GM21576 (cell line): ENCODE data around the gene TNP1.

Experiments
- ATAC-seq: cut with Tn5 transposase; IDR thresholded peaks from one replicate; pipeline ENCODE4 v1.9.1; 2021; ENCODE audit warnings: mild to moderate bottlenecking, moderate library complexity; ENCODE audit not compliant: unreplicated experiment

Gene TNP1

DNA sequence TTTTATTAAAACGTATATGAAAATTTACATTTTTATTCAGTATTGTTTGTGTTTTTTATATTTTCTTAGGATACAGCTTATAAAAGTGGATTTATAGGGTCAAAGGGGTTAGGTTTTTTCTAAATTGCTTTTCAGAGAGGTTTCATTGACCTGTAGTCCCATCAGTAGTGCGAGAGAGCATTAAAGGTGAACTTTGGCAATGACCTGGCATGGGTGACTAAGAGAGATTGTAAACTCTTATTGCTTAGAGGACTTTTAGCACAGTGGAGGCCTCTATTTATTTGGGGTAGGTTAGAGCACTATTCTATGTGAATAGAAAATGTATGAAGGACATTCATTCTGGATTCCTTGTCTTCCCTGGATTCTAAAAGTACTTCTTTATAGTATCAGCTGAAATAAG, 16.0 kb upstream of the TNP1 start:
- no peak for ATAC-seq

DNA sequence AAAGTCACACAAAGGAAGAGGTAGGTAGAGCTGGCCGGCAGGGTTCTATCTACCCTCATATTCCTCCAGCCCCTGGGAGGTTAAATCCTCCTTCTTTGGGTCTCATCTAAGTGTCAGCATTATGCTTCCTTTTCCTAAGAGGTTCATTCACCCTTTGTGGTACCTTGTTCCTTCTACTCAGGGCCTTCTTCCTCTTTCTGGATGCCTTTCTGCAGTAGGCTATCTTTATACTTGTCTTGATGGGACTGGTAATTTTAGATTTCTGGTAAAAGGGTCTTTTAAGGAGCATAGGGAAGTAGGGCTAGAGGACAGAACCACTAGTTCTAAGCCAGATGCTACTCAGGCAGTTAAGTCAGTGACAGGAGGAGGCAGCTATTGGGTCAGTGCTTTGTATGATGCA, 13.7 kb upstream of the TNP1 start:
- no peak for ATAC-seq

DNA sequence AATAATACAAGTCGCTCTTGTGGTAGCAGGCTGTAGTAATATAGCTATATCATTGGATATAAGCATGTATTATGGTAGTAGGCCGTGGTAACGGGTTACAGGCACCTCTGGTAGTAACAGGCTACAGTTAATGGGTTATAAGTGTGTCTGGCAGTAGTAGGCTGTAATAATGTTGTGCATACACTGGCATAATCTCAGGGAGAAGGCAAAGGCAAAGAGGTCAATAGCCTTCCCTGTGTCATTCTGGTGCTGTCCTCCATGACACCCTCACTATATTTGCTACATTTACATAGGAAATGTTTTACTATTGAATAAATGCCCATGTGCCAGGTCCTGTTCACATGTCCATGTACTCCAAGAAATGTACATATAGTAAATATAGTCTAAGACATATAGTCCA, 12.8 kb upstream of the TNP1 start:
- ATAC-seq: no peak

DNA sequence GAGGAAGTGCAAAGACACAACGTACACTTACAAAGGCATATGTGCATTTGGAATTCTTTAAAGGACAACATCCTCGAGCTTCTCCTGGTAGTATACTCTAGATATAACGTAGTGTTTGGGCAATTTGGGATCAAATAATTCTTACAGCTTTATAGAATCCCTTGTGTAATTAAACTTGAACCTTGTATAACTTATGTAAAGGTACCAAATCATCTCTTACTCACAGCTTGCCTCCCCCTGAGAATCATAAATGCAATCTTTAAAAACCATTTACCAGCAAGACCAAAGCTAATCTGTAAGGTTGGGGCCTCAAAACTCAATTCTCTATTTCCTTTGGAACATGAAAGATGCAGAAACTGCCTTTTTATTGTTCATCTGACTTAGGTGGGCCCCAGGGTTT, 12.2 kb upstream of the TNP1 start:
- ATAC-seq: no peak

DNA sequence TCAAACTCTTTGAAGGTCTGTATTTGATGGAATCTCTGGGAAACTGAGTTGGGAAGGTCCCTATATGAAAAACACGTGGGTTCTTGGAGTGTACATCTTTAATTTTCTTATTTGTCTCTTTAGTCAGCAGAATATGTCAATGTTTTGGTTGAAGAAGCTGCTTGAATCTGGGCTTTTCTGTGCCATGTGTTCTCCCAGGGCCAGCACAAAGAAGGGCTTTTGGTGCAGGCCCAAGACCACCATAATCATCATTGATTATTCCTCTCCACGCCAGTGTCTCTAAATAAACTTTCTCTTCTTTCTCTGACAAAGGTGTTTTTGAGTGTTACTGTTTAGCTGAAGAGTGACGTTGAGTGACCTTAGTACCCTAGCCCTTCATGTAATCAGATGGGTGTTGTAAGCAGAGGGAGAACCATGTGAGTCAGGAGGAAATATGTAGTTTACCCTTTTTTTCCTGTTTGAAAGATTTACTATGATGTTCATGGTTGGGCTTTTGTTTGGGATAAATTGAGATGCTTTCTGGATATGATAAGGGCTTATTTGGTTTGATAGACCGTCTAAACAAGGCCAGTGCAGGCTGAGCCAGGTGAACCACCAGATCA, 11.6 kb upstream of the TNP1 start:
- ATAC-seq: no peak

DNA sequence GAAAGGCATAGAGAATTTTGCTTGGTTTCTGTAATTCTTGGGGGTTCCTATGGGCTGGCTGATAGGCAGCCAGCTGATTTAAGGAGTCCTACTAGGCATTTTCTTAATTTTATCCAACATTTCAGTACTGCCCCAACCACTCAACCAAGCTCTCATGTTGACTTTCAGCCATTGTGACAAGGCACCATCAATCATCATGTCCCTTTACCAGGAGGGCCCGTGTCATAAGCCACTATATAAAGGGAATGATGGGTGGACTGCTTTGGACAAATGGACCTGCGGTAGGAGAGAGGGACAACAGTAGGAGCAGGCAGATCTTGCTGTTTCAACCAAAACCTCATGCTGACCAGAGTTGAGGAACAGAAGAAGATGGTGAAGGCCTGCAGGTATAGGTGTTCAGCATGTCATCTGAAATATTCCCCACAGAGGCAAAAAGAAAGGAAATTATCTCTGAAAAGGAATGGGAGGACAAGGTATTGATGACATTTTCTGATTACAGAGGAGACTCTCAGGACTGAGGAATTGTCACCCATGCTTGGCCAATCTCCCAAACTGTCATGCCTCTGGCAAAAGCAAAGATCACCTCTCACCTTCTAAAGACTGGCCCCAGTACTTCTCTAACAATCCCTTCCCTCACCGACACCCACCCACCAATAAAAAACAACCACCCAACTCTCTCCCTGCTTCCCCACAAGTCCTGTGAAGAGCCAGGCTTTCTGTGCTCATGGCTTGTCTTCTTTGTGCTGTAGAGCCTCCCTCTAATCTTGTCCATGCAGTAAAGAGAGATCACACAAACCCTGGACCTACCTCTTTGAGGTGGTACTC, 10.9 kb upstream of the TNP1 start:
- ATAC-seq: no peak

DNA sequence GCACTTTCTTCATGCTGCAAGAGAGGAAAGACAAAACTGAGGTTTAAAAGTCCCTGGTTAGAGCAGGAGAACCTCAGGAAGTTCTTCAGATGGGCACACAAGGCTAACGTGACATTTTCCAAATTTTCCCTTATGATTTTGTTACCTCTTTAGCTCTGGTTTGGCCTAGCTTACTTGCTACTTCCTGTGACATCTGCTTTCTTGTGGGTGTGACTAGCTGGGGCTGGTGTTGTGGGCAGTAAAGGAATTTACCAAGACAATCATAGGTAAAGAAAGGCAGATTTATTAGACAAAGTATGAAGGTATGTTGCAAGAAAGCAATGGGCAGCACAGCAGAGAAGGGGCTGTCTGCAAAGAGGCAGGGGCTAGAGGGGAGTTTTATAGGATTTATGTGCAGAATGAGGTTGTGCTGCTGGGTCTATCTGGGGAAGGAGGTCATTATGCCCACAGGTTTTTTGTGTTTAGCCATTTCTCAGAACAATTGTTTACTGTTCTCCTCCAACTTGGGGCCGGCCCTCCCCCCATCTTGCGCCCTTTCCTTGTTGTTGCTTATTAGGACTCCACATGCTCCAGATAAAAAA, 6.7 kb upstream of the TNP1 start:
- no peak for ATAC-seq

DNA sequence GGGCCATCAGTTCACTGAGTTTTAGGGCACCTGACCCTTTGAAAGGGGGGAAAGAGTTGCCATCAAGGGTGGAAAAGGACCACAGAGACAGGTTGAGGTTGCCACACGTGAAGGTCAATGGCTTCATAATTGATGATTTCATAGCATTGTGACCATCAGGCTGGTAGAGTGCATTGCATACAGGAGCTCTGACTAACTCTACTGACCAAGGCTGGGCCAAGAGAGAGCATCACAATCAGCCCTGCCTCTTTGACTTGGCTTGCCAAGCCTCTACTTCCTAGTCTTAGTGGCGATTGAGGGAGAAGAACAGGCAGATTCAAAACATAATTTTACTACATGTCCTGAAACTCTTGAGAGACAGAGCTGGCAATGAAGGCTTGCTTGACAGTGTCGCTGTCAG, 5.8 kb upstream of the TNP1 start:
- no peak for ATAC-seq

DNA sequence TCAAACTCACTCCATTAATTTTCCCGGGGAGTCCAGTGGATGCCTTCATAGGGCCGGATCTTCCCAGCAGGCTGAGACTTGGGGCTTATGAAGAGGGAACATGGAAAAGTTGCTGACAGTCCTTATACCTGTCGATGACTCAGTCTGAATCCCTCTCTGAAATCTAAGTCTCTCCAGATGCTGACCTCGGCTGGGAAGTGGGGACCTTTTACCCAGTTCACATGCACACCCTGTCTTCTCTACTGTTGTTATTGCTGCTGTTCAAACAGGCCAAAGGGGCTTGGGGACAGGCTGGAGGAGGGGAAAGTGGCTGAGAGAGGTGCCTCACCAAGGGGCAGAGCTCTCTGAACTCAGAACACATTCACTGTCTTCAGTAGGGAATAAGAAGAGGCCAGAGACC, 4.1 kb upstream of the TNP1 start:
- no peak for ATAC-seq

DNA sequence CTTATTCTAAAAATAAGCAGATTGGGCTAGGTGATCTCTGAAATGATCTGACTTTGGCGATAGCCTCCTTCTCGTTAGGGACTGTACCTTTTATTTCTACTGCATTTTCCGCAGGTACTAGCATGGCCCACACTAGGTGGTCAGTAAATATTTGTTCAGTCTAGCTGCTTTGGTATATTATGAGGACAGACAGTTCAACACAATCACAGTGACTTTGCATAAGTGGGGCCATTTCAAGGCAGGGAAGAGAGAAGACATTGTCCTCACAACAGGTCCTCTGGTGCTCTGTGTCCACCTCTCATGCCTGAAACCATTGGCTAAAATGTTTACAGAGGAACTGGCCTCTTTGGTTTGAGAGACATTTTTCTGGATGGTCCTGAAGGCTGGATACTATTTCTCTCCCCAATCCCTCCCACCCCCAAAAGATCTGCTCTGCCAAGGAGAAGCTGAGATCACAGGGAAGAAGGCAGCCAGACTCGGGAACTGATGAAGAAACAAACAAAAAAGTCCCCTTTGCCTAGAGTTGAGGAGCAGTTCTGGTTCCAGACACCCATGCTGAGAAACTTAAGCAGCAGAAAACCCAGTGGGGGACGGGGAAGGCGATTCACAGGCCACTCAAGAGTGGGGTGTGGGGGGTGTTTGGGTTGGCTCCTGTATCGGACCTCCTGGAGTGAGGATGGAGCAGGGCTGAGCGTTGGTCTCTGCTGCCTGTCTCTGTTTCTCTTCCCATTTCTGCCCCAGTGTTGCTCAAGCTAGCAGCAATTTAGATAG, 2.9 kb upstream of the TNP1 start:
- ATAC-seq: no peak

DNA sequence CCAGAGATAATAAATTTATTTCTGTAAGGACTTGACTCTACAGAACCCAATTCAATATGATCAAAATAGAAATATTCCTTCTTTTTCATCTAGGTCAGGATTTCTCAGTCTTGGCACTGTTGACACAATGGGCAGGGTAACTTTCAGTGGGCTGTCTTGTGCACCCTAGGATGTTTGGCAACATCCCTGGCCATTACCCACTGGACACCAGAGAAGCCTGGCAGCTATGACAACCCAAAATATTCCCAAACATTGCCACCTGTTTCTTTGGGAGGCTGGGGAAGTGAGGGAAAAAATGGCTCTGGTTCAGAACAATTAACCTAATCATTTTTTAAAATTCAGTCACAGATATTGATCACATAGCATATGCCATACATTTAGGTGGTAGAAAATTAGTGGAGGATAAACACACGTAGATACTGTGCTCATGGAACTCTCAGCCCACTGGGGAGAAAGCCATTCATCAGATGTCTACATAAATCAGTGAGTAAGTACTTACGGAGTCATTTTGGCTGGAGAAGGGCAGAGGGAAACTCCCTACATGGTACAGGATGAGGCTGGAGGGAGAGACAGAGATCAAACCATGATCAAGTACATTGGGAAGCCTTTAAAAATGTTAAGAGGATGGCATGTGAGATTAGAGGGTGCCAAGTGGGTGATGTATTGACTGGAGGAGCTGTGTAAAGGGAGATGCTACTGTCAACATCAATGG, 718 bp upstream of the TNP1 start:
- no peak for ATAC-seq

DNA sequence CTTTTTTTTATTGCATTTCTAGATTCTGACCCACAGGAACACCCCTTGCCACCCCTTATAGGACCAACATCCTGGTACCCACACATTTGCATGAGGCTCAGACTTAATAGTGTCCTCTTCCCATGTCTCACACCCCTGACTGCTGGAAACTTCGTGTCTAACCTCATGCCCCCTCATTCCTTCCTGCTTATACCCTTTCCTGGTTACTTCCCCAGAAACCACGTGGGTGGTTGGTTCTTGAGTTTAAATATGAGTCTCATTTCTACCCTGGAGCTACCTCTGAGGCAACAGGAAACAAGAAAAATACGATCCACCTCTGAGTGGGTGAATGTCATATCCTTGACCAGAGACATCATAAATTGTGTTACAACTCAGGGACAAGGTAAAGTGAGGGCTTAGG, 1.6 kb downstream of the TNP1 start:
- no peak for ATAC-seq

DNA sequence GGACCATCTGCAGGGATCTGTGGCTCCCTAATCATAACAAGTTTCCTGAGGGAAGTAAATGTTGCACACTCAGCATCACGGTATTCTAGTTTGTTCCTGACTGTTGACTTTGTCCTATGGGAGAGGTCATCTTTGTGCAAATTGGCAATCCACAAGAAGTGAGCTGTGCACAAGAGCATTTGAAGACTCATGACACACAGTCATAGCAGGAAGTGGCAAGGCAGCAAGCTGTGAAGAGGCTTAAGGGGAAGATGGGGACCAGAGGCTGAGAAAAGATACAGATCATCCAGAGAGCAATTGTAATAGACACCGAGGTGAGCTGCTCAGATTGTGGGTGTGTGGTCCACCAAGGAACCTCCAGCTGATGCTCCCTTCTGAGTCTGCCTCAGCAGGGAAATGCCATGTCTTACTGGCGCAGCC, 2.7 kb downstream of the TNP1 start:
- ATAC-seq: no peak

DNA sequence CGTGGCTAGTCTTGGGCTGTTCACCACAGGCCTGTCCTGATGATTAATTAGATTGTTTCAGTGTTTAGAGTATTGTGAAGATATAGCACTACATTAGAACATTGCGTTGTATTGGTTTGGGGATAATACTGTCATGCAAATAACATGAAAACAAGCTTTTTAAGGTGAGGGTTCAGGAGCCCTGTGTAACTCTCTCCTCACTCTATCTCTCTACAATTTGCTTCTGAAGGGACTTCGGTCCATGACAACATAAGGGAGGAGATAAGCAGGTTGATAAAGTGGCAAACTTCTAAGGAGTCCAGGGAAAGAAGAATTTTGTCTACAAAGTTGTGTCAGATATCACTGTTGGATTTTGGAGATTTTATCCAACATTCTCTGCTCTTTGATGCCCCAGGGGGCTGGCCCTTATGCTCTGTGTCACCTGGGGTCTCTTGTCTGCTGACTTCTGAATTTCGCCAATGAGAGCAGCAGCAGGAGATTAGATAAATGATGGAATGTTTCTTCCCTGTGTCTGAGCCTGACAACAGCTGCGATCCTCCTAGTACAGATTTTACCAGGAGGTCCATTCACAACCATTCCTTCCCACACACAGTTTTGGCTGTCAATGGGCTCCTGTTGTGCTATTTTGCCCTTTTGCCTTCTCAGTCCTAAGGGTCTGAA, 3.3 kb downstream of the TNP1 start:
- no peak for ATAC-seq

DNA sequence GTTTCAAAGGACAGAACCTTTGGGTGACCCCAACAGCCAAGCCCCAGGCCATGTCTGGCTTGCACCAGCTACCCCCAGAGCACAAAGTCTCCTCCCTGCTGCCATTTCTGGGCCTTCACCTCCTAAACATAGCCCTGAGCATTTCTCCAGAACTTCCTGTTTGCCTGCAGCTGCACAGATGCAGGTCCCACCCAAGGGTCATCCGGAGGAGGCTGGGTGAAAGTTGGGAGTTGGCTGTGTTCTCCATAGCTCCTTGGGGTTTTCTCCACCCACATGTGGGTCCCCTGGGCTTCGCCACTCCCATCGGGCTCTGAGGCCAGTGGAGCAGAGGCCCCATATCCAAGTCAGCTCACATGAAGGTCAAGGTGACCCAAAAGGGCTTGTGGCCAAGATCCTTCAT, 4.3 kb downstream of the TNP1 start:
- ATAC-seq: no peak

DNA sequence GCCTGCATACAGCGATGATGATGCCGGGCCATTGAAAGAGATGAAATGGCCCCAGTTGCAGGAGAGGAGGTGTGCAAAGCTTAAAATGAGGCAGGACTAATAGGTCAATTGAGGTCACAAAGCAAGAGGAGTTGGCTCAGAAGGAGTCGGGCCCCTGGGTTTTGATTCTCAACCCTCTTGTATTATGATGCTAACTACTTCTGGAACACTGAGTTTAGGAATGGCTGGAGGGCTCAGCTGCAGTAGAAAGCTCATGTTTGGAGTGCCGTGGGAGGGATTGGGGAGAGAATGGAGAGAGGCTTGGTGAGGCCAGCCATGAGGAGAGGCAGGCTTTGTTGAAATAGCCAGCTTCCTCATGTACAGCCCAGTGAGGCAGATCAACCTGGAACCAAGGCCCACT, 4.8 kb downstream of the TNP1 start:
- ATAC-seq: no peak

DNA sequence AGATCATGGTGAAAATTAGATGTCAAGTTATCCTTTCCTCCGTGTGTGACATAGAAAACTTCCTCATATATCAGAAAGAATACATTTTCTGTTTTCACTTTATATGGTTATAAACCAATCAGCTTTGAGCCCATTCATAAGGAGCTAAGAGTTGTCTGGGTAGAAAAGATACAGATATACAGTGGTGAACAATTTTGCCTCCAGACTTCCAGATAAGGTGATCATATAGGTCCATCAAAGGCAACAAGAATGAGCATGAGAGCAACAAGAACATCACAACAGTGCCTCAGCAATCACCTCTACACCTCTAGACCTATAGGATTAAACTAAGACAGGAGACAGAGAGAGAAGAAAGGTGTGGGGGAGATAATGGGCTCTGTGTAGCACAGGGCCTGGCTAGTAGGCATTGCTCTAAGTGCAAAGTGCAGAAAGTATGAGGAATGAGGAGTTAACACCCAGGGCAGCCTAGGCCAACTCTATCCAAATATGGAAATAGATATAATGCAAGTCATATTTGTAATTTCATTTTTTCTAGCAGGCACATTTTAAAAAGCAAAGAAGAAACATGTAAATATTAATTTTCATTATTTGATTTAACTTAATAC, 8.3 kb downstream of the TNP1 start:
- ATAC-seq: no peak

DNA sequence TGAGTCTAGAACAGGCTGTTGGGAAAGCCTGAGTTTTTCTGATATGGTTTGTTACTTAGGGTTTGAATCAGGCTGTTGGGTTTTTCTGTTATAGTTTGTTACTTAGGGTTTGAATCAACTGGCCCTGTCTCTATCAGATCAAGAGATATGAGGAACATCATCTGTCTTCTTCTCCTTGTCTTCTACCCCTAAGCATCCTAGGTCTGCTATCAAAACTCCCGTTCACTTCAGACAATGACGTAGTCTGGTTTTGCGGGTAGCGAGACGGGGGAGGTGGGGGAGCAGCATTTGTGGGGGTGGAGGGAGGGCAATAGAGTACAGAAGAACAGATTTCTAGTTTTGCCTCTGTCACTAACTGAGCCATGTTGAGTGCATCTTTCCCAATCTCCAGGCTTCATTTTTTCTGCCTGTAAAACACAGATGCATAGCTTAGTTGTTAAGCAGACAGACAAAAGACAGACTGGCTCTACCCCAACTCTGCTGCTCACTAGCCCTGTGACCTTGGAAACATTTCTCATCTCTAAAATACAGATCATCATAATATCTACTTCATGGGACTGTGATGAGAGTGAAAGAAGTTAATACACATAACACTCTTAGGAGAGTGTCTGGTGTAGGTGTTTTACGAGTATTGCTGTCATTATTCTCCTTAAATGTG, 9.1 kb downstream of the TNP1 start:
- no peak for ATAC-seq

DNA sequence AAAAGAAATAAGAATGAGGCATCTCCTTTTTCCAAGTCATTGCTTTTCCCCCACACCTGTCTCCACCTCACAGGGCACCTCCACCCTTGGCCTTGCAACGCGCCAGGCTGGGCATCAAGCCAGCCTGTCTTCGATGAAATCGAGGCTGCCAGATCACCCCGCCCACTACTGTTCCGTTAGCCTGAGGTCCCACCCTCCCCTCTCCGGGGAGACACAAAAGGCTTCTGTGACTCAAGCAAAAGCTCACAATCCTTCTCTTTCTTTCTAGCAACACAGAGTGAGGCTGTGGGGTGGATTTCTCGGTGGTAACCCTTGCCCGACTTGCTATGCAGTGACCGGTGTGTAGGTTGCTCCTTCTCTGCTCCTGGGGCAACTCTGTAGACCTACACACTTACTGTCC, 9.9 kb downstream of the TNP1 start:
- no peak for ATAC-seq

DNA sequence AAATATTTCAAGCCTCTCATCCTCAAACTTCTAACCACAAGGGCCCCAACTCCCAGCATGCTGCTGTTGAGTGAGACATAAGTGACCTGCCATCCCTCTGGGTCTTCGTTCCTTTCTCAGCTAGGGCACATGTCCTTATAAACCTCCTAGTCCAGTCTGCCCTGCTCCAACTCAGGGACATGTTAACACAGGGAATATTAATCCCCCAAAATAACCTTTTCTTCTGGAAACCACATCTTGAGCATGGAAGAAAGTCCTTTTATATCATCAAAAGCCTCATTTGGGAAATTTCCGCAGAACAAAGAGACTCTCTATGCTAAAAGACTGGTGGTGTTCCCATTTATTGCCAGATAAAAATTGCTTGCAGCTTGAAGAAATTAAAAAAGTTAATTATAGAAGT, 14.4 kb downstream of the TNP1 start:
- no peak for ATAC-seq
